Activated CD4-positive, CD25-positive, alpha-beta regulatory T cell treated with anti-CD3 and anti-CD28 coated beads, Interleukin-2, amount 50 U/mL, for 16 hours (primary cell): ENCODE results near the gene FARS2.
"Not testable (repeated sequence)": the region's sequence is repeated elsewhere in the genome, so short reads cannot be mapped to it uniquely, and the experiment has no call there.

Experiments
- DNase-seq: peaks from one replicate; pipeline ENCODE4 v3.0.0-alpha.2; 2020; ENCODE audit warnings: low read depth, low spot score

FARS2 gene

DNA sequence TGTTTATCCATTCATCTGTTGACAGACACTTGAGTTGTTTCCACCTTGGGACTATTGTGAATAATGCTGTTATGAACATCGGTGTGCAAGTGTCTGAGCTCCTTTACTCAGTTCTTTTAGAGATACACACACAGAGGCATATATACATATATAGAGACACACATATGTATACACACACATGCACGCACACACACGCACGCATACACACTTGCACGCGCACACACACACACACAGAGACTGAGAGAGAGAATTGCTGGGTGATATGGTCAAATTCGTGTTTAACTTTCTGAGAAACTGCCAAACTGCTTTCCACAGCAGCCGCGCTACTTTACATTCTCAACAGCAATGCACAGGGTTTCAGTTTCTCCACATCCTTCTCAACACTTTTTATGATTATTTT, 273.3 kb downstream of the FARS2 start:
- no peak for DNase-seq

DNA sequence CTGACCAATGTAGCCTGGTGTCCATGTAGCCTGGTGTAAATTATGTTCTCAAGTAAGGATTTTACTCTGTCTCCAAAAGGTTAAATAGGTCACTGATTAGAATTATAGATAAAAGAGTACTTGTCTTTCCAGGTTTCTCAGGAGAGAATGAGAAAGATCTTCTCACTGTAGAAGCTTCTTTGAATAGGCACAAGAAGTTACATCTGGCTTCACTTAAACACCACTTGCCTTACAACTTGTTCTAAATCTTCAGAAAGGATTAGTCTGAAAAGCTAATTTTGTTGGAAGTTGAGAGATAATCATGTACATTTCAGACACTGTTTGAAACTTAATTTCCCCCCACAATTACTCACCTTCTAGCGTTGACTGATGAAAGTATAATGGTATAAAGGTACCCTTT, 275.3 kb downstream of the FARS2 start:
- DNase-seq: no peak

DNA sequence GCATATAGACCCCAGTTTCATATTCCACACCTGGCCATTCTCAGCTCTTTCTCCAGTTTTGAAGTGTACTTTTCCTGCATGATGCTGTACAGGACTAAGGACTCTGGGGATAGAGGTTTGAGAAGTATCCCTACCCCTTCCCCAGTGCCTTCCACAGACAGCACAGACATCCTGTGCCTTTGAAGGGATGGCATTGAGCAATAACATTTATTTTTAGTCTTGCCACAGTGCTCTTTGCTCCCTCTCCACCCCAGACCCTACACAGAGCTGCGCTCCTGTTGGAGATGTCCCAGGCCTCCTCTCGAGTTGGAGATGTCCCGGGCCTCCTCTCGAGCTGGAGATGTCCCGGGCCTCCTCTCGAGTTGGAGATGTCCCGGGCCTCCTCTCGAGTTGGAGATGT, 275.8 kb downstream of the FARS2 start:
- DNase-seq: no peak

DNA sequence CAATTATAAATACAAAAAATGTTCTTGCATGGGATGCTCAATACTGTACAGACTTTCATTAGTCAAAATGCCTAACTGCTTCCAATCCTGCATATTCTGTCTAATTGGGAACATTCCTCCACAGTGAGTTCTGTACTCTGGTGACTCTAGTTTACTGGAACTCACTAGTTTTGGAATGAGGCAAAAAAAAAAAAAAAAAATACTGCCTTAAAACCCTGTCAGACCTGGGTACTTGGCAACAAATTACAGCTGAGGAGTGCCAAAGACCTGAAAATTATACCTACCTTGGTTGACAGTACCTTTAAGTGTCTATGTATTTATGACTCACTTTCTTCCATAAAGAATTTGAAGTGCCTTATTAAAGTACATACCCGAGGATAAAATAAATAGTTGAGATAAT, 276.7 kb downstream of the FARS2 start:
- DNase-seq: no peak

DNA sequence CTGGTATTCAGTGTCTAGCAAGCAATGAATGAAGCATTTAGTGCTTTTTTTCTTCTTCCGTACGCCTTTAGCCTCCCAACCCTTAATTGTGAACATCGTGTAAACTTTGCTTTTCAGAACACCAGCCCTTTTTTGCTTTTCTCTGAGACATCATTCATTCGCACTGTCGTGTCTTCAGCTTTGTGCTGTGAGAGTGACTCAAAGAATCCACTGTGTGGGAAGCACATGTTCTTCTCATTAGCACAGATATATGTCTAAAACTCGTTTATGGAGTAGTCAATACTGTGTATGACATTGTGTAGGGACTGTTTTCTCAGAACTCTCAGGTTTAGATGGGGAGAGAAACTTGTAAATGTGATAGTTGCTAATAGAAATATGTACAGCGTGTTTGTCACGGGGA, 279.1 kb downstream of the FARS2 start:
- no peak for DNase-seq

DNA sequence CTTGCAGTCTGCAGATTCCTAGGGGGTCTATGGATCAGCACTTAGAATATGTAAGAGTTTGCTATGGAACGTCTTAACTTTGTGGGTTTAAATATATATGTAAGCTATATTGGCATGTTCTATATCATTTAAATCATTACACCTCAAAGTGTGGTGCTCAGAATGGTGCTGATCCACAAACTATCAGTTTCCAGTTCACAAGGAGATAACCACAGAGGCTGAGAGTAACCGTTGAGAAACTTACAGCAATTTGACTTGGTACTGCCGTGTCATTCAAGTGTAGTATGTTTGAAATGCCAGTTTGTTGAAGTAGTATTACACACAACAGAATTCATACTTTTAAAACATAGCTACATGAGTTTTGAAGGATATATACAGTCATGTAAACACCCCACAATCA, 279.7 kb downstream of the FARS2 start:
- no peak for DNase-seq

DNA sequence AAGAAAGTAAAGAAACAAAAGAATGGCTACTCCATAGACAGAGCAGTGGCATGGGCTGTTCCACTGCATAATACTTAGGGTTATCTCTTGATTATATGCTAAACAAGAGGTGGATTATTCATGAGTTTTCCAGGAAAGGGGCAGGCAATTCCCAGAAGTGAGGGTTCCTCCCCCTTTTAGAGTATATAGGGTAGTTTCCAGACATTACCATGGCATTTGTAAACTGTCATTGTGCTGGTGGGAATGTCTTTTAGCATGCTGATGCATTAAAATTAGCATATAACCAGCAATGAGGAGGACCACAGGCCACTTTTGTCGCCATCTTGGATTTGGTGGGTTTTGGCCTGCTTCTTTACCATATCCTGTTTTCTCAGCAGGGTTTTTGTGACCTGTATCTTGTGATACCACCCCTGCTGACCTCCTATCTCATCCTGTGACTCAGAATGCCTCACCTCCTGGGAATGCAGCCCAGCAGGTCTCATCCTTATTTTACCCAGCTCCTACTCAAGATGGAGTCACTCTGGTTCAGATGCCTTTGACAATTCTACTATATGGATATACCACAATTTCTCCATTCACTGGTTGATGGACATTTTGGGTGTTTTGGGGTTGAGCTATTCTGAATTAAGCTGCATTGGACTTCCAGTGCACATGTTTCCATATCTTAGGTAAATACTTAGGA, 280.6 kb downstream of the FARS2 start:
- no peak for DNase-seq

DNA sequence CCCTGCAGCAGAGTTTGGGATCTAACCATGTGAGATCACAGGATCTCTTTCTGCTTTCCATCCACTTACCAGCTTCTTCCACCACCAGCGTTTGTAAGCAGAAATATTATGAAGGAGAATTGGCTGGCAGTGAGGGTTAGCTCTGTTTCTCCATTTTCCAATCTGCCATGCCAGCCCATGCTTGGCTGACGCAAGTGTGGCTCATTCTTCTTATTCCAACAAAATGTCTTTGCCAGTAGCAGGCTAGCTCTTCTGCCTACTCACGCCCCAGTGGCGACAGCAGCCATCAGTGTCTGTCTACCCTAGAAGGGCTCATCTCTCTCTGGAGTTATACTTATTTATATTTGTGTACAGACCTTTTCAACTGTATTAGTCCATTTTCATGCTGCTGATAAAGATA, 286.2 kb downstream of the FARS2 start:
- no peak for DNase-seq

DNA sequence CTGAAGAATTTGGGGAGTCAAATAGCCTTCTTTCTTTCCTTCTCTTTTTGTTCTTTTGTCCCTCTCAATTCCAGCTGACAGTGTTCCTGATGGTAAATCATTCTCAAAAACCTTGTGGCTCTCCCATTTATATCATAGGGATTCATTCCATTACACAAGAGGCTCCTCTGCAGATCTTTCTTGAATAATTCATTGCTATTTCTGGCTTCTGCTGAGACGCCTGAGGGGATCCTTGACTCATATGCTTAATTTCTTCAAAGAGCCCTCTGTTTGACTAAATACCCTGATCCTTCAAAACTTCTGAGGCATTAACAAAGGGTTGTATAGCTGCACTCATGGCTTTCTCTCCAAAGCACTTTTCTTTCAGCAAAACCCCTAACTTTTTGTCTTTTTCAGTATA, 289.3 kb downstream of the FARS2 start:
- no peak for DNase-seq

DNA sequence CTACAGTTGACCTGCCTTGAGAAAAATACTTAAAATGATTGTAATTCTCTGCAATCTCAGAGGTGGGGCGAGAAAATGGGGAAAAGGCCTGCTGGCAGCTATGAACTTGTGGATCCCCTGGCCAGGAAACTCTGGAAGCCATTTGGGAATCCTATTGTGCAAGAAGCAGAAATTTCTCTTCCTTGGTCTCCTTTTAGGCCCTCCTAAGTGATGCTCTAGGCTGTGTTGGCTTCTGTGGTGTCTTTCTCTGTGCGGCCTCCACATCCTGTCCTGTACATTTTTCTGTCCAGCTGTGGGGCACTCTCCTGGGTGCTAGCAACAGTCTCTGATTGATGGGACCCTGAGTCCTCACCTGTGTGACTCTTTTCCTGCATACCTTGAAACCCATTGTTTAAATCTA, 290.9 kb downstream of the FARS2 start:
- no peak for DNase-seq

DNA sequence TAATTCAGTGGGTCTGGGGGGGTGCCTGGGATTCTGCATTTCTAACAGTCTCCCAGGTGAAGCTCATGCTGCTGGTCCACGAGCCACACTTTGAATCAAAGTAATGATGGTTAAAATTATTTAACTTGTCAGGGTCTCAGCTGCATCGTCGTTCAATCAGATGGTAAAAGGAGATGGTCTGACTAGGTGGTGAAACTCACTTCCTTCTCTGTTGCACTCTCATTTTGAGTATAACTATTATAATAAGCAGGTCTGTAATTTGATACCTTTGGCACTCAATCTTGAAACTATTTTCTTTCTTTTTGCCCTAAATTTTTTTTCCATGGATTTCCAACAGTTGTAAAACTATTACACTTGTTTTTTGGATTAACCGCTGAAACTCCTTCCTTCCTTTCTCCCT, 292.5 kb downstream of the FARS2 start:
- DNase-seq: no peak

DNA sequence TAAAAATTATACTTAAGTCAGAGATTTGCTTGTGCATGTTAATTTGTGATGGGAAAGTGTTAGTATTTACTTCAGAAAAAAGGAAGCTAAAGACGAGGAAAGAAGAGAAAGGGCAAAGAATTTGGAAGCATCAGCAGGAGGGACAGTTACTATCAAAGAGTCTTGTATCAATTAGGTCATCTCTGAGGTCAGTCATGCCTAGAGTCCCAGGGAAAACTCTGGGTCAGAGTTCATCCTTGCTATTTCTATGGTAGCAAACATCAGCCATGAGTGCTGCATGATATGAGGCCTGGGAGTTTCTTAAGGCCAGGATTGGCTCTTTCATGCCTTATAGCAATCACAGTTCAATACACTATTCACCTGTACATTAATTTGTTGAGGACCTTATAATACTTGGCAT, 292.9 kb downstream of the FARS2 start:
- DNase-seq: no peak

DNA sequence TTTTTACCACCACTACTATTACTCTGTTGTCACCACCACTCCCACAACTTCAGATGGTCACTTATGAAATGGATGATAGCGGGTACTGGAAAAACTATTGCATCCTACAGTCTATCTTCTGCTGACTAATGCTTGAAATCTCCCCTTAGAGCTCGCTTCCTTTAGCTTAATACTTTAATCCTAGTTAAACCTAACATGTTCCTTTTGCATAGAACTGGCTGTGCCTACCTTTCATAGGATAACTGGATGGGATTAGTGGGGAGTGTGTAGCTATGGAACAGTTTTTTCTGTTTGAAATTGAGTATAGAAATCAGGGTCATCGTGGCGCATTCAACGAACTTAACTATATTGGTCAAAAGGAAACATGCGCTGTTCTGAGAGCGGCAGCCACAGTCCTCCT, 294.7 kb downstream of the FARS2 start:
- no peak for DNase-seq

DNA sequence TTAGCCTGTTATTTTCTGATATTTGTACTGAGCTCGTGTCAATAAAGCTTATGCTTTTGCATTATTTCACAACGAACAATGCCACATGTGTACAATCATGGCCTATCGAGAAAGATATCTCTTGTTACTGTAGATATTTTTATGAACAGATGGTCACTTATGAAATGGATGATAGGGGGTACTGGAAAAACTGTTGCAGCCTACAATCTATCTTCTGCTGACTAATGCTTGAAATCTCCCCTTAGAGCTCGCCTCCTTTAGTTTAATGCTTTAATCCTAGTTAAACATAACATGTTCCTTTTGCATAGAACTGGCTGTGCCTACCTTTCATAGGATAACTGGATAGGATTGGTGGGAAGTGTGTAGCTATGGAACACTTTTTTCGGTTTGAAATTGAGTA, 296.2 kb downstream of the FARS2 start:
- DNase-seq: no peak

DNA sequence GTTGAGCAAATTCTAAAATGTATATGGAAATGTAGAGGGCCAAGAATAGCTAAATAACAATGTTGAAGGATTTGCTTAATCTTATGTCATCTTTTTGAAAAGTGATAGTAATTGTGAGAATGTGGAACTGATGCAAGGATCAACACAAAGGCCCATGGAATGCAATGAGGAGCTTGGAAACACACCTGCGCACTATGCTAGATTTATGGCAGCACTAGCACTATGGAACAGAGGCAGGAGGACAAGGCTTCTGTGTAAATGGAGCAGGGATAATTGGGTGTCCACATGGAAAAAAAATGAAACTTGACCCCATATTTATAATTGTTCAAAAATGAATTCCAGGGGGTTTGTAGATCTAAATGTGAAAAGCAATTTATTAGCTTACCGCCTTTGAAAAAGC, 298.3 kb downstream of the FARS2 start:
- no peak for DNase-seq

DNA sequence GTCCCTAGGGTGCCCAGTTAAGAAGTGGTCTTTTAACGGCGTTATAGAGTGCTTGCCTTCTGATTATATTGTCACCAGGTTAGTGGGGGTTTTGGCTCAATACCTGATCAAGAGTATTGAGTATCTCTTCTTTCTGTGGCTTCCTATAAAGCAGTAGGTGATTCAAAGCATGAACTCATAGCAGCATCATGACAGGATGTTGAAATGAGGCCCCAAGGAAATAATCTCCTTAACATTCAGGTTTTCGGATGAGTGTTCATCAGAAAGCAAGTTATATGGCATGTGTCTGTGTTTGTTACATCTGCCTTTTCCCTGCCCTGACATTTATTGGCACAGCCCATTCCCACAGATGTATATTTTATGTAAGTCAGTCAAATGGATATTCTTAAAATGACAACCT, 301.0 kb downstream of the FARS2 start:
- no peak for DNase-seq

DNA sequence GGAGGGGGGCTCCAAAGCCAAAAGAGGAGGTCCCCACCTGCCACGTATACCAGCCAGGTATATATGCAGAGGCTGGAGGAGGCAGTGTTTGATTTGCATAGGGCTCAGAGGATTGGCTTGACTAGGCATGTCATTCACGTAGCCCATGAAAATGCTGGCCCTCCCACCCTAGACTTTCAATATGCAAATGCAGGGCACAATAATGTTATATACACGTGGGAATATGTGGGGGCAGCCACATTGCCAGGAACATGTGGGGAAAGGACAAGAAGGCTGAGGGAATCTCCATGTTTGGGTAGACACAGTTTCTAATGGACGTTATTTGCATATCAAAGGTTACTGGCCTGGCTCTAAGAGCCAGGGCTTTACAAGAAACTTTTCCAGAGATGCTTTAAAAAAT, 301.8 kb downstream of the FARS2 start:
- DNase-seq: no peak

DNA sequence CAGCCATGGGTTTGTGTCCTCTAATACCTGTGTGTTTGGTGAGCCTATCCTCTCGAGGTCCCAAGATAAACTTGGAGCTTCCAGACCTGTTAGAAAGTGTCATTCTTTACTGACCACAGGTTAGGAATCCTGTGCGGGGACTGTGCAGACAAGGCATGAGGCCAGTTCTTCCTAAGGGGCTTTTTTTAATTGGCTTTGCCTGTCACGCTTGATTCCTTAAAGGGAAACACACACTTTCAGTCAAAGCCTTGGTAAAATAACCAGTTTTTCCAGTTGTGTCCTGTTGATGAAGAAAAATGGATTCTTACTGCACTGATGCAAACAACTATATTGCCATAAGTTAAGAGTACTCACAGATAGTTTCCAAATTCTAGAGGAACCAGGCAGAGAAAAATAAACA, 303.4 kb downstream of the FARS2 start:
- not testable (repeated sequence) for DNase-seq

DNA sequence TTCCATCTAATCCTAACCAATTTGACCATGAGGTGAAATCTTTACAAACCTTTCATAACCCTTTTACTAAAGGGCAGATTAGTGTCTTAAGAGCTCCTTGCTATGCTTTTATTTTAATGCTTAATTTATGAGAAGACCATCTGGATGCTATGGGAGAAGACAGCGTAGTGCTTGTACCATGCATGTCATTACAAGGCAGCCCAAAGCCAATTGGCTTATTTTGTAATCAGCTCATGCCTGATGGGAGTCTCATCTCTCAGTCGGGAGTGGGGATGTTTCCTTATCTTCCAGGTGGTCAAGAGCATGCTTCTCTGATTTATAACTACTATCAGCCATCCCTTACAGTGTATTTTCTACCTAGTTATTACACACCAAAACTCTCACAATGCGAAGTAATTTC, 304.7 kb downstream of the FARS2 start:
- no peak for DNase-seq

DNA sequence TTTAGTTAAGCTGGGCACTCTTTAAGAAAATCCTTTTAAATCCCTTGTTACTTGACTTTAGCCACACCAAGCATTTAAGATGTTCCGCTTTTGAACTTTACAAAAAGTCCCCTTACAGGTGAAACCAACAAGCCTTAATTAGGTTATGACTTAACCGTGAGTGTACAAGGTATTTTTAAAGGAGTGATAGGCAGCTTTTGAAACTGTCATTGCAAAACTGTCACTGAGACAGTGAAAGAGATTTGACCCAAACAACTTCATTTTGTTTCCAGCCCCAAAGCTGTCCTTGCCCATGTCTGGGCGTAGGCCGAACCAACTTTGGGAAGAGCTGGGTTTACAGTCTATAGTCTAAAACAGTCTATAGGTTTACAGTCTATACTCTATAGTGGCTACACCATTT, 305.4 kb downstream of the FARS2 start:
- no peak for DNase-seq

DNA sequence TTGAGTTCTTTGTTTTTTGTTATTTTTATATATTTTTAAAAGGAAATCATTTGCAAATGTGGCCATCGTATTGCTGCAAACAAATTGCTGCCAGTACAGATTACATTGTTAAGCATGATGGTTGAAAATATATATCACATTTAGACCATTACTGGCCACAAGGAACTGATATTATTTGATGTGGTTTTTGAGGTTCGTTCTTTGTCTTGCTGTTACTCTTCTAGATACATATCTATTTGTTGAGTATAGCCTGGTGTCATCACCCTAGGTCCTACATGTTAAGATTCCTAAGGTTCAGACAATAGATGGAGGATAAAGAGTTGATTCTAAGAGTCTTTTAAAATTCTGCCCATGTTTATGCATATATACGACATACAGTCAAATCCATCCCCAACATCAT, 306.0 kb downstream of the FARS2 start:
- no peak for DNase-seq

DNA sequence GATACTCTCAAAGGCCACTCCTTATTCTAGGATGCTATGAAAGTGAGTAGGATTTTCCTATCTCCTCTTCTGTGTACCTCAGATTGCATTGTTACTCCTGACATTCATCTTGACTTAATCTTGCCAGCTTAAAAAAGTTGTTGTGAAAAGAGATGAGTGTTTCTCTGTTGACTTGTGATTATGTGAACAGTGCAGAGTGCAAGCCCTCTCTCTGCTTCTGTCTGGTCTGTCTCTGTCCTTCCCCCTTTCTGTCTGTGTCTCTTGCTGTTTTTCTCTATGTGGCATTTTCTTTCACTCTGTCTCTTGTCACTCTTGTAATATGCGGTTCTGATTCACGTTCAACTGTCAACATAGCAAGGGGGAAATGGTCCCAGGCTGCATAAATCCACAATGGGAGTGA, 306.6 kb downstream of the FARS2 start:
- DNase-seq: no peak

DNA sequence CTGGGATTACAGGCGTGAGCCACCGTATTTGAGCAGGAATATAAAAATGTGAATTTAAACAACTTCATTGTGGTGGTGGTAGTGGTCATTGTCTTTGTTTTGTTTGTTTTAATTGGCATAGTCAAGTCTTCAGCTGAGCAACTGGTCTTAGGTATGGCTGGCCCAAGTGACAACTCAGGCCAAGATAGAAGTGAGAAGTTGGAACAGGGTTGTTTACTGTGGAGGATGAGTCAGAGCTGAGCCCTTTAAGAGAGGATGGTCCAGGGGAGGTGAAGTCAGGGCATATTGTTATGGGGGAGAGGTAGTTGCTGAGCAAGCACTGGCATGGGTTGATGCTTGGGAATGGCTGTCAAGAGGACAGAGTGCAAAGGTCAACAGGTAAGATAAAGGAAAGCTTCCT, 308.2 kb downstream of the FARS2 start:
- no peak for DNase-seq

DNA sequence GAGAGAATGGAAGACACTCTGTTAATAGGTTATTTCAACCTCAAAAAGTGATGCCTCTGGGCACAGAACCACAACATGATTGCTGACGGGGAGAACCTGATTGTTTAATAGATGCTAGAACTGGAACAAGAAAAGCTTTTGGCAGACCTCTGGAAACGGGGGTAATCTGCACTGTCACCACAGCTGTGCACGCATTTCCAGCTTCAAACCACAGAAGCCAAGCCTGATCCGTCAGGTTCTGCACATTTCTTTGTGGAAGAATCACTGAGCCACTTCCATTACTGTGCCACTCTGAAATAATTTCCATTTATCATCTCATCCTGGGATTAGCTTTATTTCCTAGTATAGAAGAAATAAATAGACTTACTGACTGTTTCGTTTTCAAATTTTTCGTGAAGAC, 309.3 kb downstream of the FARS2 start:
- DNase-seq: no peak
